Rectal smooth muscle tissue (tissue), 1 donor: ENCODE measurements around the gene FAM227B.
"Not testable (repeated sequence)": the region's sequence is repeated elsewhere in the genome, so short reads cannot be mapped to it uniquely, and the experiment has no call there.

Source experiments
- H3K27ac ChIP-seq: one replicate; pipeline ENCODE4 v1.7.0; 2013; ENCODE audit warnings: low read depth, low read length, inconsistent platforms
- H3K27me3 ChIP-seq: one replicate; pipeline ENCODE4 v1.7.0; 2013; ENCODE audit warnings: low read length; ENCODE audit not compliant: control insufficient read depth, insufficient read depth
- H3K36me3 ChIP-seq: one replicate; pipeline ENCODE4 v1.7.0; 2013; ENCODE audit warnings: low read length; ENCODE audit not compliant: control insufficient read depth, insufficient read depth
- H3K4me1 ChIP-seq: one replicate; pipeline ENCODE4 v1.7.0; 2013; ENCODE audit warnings: low read length; ENCODE audit not compliant: control insufficient read depth, insufficient read depth
- H3K4me3 ChIP-seq: one replicate; pipeline ENCODE4 v1.7.0; 2013; ENCODE audit warnings: low read length
- H3K9ac ChIP-seq: one replicate; pipeline ENCODE4 v1.7.0; 2013; ENCODE audit warnings: low read length

FAM227B gene

DNA sequence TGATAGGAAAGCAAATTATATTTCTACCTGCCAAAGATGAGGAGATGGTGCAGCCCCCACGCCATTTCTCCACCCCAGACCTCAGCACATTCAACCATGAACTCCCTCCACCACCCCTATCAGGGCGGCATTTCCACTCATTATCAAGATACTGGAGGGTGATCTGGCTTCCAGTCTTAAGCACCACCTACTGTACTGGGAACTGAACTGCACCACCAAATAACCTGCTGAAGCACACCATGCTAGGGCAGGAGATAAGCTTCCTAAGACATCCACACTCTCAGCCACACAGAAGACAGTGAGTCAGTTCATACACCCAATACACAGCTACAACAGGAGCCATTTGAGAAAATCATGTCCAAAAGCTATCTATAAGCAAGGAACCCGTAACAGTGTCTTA, 98.8 kb downstream of the FAM227B start:
- Histone ChIP-seq H3K36me3 (no peaks in the 10 kb centered on the region), H3K27me3 (no peaks in the 10 kb centered on the region), H3K27ac (no peak overlapping the region), H3K9ac (no peak overlapping the region), H3K4me3 (no peak overlapping the region), H3K4me1 (no peaks in the 10 kb centered on the region)

DNA sequence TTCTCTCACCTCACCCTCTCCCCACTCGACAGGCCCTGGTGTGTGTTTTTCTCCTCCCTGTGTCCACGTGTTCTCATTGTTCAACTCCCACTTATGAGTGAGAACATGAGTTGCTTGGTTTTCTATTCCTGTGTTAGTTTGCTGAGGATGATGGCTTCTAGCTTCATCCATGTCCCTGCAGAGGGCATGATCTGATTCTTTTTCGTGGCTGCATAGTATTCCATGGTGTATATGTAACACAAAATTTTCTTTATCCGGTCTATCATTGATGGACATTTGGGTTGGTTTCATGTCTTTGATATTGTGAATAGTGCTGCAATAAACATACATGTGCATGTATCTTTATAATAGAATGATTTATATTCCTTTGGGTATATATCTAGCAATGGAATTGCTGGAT, 107.9 kb downstream of the FAM227B start:
- not testable (repeated sequence) for H3K36me3 ChIP-seq, H3K4me1 ChIP-seq, H3K27me3 ChIP-seq, H3K9ac ChIP-seq, H3K27ac ChIP-seq, H3K4me3 ChIP-seq

DNA sequence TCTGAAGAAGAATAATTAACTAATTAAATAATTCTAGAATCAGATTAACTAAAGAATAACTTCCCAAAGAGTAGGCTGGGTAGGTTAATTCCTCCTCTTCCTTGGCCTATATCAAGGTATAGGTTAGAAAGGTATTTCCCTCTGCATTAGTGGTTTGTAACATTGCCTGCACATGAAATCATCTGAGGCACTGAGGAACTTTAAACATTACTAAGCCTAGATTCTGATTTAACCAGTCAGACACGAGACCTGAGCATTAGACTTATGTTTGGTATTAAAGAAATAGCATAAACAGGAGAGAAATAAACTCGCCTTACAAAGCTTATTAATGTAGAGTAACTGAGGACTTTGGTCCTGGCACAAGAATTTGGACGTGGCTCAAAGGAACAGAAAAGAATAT, 113.4 kb downstream of the FAM227B start:
- Histone ChIP-seq H3K36me3 (no peaks in the 10 kb centered on the region), H3K4me3 (no peak overlapping the region), H3K27ac (no peak overlapping the region), H3K4me1 (no peaks in the 10 kb centered on the region), H3K27me3 (no peaks in the 10 kb centered on the region), H3K9ac (no peak overlapping the region)

DNA sequence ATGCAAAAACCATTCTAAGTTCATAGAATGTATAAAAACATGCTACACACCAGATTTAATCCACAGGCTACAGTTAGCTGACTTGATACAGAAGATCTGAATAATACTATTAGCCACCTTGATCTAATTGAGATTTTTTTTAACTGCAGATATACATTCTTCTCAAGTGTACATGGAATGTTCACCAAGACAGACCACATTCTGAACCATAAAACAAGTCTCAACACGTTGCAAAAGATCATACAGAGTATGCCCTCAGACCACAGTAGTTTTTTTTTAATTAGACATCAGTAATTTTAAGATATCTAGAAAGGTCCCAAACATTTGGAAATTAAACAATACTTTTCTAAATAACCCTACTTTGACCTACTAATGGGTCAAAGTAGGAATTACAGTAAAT, 114.3 kb downstream of the FAM227B start:
- Histone ChIP-seq H3K27me3 (no peaks in the 10 kb centered on the region), H3K4me3 (no peak overlapping the region)

DNA sequence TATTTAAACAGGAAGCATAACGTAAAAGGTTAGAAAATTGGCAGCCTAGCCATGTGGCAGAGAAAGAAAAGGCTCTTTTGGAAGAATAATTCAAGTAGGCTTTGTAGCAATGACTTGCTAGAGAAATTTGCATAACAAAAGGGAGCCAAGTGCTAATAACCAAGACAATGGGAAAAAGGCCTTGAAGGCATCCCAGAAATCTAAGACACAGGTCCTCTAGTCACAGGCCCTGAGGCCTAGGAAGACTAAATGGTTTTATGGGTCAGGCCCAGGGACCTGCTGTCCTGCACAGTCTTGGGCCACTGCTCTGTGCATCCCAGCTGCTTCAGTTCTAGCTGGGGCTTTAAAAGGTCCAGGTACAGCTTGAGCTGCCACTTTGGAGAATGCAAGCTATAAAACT, 119.0 kb downstream of the FAM227B start:
- H3K9ac ChIP-seq = no peak overlapping the region

More for the DNA sequence above, 114.3 kb downstream of the FAM227B start:
- no peaks in the 10 kb centered on the region for H3K4me1 ChIP-seq
- H3K36me3 ChIP-seq = no peaks in the 10 kb centered on the region
- H3K27ac ChIP-seq = no peak overlapping the region
- H3K9ac ChIP-seq = no peak overlapping the region

DNA sequence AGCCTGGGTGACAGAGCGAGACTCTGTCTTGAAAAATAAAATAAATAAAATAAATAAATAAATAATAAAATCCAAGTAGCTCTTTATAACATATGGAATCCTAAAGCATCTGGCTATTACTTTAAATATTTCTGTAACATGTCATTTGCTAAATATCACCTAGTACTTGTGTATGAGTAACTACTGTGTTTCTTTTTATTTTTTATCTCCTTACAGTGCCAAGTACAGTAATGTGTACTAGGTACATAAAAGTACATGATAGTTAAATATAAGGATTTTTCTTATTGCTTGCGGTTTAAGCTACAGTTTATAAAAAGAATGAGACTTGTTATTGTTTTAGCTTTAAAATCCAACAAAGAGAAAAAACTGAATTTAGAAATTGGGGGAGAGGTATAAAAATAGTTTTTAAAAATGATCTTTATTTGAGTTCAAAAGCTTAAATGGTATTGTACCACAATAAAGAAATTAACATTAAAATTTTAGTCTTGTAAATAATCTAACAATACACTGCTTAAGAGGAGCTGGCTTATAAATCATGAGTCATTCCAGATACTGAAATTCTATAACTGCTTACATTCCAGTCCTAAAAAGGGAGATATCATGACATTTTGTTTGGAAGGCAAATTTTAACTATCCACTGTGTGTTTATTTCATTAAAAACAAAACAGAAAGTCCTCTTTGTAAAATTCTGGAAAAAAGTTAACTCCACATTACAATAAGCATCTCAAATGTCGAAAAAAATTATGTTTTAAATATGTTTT, 124.4 kb downstream of the FAM227B start:
- Histone ChIP-seq H3K4me3 (no peak overlapping the region), H3K27me3 (no peaks in the 10 kb centered on the region), H3K4me1 (peaks cover 2% of the 10 kb centered on the region), H3K36me3 (no peaks in the 10 kb centered on the region), H3K9ac (no peak overlapping the region), H3K27ac (peak overlapping the region; percentile 18)

More for the DNA sequence above, 119.0 kb downstream of the FAM227B start:
- H3K27ac ChIP-seq = no peak overlapping the region
- H3K27me3 ChIP-seq = no peaks in the 10 kb centered on the region
- no peak overlapping the region for H3K4me3 ChIP-seq
- H3K4me1 ChIP-seq = no peaks in the 10 kb centered on the region
- H3K36me3 ChIP-seq = no peaks in the 10 kb centered on the region

DNA sequence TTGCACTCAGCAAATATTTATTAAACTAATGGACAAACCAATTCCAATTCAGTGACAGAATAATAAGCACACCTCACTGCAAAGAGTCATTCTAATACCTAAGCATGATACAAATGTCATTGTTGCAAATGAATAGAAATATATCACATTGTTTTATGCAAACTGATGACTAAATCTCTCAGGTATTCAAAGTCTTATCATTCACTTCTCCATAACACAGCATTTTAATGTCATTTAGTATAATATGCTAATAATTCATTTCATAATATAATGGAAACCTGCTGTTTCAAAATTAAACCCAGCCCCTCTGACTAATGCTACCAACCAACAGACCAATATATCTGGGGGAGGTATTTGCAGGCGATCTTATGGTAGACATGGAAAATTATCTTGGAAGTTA, 125.8 kb downstream of the FAM227B start:
- Histone ChIP-seq H3K36me3 (no peaks in the 10 kb centered on the region), H3K27ac (no peak overlapping the region), H3K27me3 (no peaks in the 10 kb centered on the region)

DNA sequence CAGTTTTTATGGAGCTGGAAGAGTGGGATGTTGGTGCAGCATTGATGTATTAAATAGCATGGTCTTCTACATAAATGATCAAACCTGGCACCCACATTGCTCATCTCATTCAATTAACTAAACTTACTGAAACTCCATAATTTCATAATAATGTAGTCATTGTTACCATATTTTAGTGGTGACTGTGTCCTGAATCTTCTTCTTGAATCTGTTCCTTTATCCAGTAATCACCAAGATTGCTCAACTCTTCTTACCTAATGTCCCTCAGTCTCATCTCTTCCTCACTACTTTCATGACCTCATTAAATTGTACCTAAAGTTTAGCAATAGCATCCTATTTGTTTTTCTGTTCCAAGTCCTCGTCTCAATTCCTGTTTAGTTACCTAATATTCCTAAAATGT, 127.8 kb downstream of the FAM227B start:
- Histone ChIP-seq H3K4me1 (peaks cover 2% of the 10 kb centered on the region), H3K9ac (no peak overlapping the region), H3K27ac (no peak overlapping the region), H3K36me3 (no peaks in the 10 kb centered on the region), H3K27me3 (no peaks in the 10 kb centered on the region), H3K4me3 (no peak overlapping the region)

More for the DNA sequence above, 125.8 kb downstream of the FAM227B start:
- Histone ChIP-seq H3K9ac (no peak overlapping the region), H3K4me1 (peaks cover 2% of the 10 kb centered on the region), H3K4me3 (no peak overlapping the region)

DNA sequence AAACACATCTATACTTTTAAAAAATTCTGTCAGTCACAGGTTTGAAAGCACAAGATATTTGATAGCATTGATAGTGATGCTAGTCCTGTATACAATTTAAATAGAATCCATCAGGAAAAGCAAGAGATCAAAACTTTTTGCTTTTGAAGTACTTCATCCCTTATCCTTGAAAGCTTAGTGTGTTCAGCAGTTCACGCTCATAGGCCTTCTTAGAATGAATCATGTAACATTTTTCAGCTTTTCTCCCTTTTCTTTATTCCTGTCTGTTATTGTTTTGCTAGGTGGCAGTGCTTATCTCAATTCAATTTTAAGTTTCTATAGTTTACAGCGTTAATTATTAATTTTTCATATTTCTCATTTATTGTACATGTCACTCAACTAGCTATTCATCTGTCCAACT, 128.5 kb downstream of the FAM227B start:
- Histone ChIP-seq H3K4me1 (peaks cover 2% of the 10 kb centered on the region), H3K4me3 (no peak overlapping the region), H3K9ac (no peak overlapping the region), H3K27ac (no peak overlapping the region), H3K27me3 (no peaks in the 10 kb centered on the region), H3K36me3 (no peaks in the 10 kb centered on the region)

DNA sequence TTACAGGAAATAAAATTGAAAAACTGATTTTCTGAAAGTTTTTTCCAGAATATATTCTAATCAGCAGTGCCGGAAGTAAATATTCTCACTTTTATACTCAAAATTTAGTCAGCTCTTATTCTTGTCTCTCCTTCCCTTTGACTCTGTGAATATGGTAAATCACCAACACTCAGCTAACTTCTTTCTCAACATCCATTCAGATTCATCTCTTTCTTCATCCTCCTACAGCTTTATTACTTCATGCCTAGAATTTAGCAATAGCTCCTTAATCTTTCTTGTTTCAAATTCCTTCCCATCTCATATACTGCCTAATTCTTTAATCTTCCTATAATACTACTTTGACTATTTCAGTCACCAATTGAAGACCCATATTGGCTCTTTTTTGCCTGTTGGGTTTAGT, 129.7 kb downstream of the FAM227B start:
- Histone ChIP-seq H3K4me1 (peaks cover 2% of the 10 kb centered on the region), H3K27me3 (no peaks in the 10 kb centered on the region), H3K9ac (no peak overlapping the region), H3K4me3 (no peak overlapping the region), H3K36me3 (no peaks in the 10 kb centered on the region), H3K27ac (no peak overlapping the region)

DNA sequence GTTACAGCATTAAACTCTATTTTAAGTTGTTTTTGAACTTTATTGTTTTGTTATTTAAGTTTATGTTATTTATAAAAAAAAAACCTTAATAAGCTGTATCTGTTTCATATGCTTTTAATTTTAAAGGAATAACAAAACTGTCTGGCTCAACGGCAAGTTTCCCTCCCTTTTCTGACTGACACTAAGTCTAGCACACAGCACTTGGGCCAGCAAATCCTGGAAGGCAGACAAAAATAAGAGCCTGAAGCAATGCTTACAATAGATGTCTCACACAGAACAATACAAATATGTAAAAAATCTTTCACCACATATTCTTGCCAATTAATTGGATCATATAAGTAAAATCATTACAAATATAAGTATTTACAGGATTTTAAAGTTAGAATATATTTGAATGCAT, 135.2 kb downstream of the FAM227B start:
- not testable (repeated sequence) for H3K4me1 ChIP-seq, H3K27ac ChIP-seq, H3K9ac ChIP-seq, H3K27me3 ChIP-seq, H3K4me3 ChIP-seq, H3K36me3 ChIP-seq

DNA sequence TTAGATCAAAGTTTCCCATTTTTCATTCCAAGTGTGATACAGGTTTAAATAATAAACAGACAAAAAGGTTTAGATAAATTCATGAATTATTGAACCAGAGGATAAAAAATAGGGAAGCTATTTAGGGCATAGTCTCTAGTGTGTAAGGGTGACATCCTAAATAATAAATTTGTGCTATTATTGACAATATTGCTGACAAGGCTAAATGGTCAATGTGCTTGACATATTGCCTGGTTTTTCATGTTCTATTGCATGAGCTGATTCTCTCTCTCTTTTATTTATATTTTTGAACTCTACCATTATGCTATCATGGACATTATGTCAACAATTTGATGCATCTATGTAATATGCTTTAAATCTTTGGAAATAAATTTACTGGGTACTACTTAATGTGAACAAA, 141.6 kb downstream of the FAM227B start:
- H3K27ac ChIP-seq, H3K4me3 ChIP-seq, H3K4me1 ChIP-seq, H3K9ac ChIP-seq, H3K27me3 ChIP-seq, H3K36me3 ChIP-seq: not testable (repeated sequence)

DNA sequence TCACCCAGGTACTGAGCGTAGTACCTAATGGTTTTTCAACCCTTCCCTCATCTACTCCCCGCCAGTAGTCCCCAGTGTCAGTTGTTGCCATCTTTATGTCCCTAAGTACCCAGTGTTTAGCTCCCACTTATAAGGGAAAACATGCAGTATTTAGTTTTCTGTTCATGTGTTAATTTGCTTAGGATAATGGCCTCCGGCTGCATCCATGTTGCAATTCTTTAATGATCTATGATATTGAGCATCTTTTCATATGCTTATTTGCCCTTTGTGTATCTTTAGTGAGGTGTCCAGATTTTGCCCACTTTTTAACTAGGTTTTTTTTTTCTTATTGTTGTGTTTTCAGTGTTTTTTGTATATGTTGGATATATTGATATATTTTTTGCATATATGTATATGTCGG, 142.6 kb downstream of the FAM227B start:
- not testable (repeated sequence) for H3K27ac ChIP-seq, H3K4me1 ChIP-seq, H3K27me3 ChIP-seq, H3K4me3 ChIP-seq, H3K36me3 ChIP-seq, H3K9ac ChIP-seq
